Endometrial microvascular endothelial cells (primary cell): Measurements from ENCODE around the gene ZBED1. TPM values are rescaled to one million over a fixed set of nuclear protein-coding genes. Genes with fewer than 3 reads are reported as not detected.
"Not testable (repeated sequence)": the region's sequence is repeated elsewhere in the genome, so short reads cannot be mapped to it uniquely, and the experiment has no call there.

Experiments used
- in situ Hi-C: cut with HindIII; loops from 2 replicates; pipeline ENCODE4 v1.10.0; 2017; ENCODE audit warnings: low sequenced_read_pairs, low pct_unique_long_range_greater_than_20kb; ENCODE audit errors: inconsistent ontology term
- total RNA-seq: library from RNA; depleted of rRNA; stranded (reverse); fragments of >200 nt; gene quantifications from one replicate; pipeline ENCODE4 v1.2.3, GENCODE V29; 2015; ENCODE audit errors: inconsistent ontology term

Gene ZBED1
- total RNA-seq, 1 donor from 2014 or later: 46.9 TPM

DNA sequence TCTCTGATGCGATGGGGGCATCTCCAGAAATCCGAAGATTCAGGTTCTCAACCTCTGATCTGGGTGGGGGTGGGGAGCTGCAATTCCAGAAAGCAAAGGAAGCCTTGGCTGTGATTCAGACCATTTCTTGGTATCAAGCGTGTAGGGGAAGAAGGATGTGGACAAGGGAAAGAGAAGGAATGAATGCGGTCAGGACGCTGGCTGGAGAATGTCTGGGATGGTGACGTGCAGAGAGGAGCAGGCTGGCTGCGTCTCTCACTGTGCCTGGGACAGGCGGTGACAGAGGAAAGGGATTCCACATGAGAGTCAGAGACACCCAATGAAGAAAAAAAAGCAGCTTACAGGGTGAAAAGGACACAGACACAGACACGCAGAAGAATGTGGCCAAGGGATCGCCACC is 37.3 kb downstream of the ZBED1 start:
- in situ Hi-C loops: not testable (repeated sequence)

DNA sequence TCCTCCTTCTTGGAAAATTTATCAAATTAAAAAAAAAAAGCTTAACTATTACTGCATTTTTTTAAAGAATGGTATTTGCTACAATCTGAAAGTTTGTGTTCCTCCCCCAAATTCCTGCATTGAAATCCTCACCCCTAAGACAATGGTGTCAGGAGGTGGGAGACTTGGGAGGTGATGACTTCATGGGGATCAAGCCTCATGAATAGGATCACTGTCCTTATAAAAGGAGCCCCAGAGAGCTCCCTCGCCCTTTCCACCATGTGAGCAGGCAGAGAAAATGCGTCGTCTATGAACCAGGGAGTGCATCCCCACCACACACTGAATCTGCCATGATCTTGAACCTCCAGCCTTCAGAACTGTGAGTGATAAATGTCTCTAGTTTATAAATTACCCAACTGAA is 38.0 kb downstream of the ZBED1 start:
- in situ Hi-C loops: no loop called here

DNA sequence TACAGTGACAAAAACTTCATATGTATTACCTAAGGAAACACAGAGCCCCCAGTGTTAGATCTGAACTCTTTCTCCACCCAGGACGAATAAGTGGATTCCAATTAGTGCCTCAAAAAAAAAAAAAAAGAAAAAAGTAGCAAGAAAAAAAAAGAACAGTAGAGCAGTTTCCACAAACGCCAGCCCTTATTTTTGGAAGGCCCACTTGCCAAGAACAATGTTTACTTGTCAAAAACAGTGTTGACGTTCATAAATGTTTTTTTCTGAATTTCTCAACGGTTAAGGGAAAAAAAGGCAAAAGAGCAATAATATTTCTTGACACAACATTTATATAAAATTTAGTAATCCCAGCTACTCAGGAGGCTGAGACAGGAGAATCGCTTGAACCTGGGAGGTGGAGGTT is 38.7 kb downstream of the ZBED1 start:
- in situ Hi-C loops: no loop called here

DNA sequence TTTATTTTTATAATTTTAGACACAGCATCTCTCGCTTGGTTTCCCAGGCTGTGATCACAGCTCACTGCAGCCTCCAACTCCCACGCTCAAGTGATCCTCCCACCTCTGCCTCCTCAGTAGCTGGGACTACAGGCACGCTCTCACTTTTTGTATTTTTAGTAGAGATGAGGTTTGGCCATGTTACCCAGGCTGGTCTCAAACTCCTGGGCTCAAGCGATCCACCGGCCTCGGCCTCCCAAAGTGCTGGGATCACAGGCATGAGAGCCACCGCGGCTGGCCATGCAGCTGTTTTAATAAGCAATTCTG is 39.1 kb downstream of the ZBED1 start:
- in situ Hi-C loops: no loop called here

DNA sequence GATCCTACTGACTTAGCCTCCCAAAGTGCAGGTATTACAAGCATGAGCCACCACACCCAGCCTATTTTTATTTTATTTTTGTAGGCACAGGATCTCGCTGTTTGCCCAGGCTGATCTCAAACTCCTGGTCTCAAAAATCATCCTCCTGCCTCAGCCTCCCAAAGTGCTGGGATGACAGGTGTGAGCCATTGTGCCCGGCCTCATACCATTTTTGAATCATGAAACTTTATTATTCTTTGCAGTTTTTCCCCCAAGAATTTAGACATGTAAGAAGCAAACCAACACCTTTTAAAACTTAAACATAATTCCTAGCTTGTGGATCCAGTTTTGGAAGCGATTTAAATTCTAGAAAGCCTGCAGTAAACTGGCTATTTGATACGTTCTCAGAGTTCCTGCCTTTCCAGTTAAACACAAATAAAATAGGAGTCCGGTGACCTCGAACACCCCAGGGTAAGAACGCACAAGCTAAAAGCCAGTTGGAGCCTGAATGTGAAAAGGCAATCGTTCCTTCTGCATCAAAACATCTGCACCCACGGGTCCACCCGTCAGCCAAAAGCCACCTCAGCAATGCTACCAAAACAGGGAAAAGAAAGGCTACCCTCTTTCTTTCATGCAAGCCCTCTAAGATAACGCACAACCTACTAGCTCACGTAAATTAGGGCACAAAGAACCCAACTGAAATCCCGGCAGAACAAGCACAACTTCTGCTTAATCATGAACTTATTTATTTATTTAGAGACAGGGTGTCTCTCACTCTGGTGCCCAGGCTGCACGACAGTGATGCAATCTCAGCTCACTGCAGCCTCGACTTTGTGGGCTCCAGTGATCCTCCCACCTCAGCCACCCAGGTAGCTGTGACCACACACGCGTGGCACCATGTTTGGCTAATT is 39.7 kb downstream of the ZBED1 start:
- in situ Hi-C loops: not testable (repeated sequence)

DNA sequence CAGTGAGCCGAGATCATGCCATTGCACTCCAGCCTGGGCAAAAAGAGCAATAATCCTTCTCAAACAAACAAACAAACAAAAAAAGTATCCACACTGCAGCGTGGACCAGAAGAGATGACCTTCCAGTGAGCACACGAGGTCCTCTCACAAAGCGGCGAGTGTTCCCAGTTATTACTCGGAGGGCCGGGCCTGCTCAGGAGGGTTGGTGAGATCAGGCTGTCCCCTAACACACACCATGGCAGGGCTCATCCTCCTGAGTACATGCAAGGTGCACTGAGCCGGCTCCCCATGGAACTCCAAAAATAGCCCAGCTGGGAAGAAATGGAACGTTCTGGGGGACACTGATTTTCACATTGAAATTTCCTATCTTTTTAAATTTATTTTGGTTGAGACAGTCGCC is 40.7 kb downstream of the ZBED1 start:
- in situ Hi-C loops: not testable (repeated sequence)

DNA sequence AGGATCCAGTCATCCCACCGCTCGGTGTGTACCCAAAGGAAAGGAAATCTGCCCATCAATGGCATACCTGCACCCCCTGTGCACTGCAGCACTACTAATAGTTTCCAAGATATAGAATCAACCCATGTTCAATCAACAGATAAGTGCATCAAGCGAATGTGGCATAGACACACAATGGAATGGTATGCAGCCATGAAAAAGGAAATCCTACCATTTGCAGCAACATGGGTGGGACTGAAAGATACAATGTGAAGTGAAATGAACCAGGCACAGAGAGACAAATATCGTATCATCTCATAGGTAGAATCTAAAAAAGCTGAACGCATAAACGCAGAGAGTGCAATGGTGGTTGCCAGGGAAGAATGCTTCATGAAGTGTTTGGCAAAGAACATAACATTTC is 42.5 kb downstream of the ZBED1 start:
- in situ Hi-C loops: no loop called here

DNA sequence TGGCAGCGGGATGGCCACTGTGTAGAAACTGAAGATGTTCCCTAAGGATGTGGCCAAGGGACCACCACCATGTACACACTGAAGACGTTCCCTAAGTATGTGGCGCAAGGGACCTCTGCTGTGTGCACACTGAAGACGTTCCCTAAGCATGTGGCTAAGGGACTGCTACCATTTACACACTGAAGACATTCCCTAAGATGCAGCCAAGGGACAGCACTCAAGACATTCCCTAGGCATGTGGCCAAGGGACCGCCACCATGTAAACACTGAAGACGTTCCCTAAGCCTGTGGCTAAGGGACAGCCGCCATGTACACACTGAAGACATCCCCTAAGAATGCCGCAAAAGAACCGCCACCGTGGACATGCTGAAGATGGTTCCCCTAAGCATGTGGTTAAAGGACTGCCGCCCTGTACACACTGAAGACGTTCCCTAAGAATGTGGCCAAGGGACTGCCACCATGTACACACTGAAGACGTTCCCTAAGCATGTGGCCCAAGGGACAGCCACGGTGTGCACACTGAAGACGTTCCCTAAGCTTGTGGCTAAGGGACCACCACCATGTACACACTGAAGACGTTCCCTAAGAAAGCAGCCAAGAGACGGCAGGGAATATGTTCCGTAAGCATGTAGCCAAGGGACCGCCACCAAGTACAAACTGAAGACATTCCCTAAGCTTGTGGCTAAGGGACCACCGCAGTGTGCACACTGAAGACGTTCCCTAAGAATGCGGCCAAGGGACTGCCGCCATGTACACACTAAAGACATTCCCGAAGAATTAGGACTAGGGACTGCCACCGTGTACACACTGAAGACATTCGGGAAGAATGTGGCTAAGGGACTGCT is 43.3 kb downstream of the ZBED1 start:
- in situ Hi-C loops: no loop called here

DNA sequence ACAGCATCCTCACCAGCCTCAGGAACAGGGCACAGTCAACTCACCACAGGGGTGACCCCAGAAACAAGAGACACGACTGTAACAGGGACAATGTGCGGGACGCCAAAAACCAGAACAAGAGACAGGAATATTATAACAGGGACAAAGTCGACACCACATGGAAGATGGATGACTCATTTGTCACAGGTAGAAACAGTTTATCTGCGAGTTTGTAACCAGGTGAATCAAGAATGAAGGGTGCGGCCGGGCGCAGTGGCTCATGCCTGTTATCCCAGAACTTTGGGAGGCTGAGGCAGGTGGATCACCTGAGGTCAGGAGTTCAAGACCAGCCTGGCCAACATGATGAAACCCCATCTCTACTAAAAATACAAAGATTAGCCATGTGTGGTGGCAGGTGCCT is 44.7 kb downstream of the ZBED1 start:
- in situ Hi-C loops: not testable (repeated sequence)

DNA sequence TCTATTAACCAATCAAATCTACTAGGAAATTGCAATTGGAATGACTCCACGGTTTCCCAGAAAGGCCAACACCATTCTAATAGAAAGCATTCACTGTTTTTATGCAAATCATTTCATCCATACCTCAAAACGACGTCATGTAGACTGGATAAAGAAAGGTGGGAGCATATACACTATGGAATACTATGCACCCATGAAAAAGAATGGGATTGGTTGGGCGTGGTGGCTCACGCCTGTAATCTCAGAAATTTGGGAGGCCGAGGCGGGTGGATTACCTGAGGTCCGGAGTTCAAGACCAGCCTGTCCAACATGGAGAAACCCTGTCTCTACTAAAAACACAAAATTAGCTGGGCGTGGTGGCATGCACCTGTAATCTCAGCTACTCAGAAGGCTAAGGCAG is 46.2 kb downstream of the ZBED1 start:
- in situ Hi-C loops: not testable (repeated sequence)

DNA sequence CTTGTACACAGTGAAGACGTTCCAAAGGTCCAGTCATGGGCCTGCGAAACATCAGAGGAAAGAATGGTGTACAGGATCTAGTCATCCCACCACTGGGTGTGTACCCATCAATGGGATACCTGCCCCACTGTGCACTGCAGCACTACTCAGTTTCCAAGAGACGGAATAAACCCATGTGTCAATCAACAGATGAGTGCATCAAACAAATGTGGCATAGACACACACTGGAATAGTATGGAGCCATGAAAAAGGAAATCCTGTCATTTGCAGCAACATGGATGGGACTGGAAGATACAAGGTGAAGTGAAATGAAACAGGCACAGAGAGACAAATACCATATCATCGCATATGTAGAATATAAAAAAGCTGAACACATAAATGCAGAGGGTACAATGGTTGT is 48.0 kb downstream of the ZBED1 start:
- in situ Hi-C loops: no loop called here

DNA sequence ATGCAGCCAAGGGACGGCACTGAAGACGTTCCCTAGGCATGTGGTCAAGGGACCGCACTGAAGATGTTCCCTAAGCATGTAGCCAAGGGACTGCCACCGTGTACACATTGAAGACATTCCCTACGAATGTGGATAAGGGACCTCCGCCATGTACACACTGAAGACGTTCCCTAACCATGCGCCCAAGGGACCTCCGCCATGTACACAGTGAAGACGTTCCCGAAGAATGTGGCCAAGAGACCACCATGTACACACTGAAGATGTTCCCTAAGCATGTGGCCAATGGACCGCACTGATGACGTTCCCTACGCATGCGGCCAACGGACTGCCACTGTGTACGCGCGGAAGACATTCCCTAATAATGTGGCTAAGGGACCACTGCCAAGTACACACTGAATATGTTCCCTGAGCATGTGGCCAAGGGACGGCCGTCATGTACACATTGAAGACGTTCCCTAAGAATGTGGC is 48.4 kb downstream of the ZBED1 start:
- in situ Hi-C loops: no loop called here

DNA sequence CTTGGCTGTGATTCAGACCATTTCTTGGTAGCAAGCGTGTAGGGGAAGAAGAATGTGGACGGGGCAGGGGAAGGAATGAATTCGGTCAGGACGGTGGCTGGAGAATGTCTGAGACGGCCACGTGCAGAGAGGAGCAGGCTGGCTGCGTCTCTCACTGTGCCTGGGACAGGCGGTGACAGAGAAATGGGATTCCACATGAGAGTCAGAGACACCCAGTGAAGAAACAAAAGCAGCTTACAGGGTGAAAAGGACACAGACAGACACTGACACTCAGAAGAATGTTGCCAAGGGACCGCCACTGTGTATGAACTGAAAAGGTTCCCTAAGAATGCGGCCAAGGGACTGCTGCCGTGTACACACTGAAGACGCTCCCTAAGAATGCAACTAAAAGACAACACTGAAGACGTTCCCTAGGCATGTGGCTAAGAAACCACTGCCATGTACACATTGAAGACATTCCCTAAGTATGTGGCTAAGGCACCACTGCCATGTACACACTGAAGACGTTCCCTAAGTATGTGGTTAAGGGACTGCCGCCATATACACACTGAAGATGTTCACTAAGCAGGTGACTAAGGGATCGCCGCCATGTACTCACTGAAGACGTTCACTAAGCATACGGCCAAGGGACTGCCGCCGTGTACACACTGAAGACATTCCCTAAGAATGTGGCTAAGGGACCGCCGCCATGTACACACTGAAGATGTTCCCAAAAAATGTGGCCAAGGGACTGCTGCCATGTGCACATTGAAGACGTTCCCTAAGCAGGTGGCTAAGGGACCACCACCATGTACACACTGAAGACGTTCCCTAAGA is 49.1 kb downstream of the ZBED1 start:
- in situ Hi-C loops: no loop called here

DNA sequence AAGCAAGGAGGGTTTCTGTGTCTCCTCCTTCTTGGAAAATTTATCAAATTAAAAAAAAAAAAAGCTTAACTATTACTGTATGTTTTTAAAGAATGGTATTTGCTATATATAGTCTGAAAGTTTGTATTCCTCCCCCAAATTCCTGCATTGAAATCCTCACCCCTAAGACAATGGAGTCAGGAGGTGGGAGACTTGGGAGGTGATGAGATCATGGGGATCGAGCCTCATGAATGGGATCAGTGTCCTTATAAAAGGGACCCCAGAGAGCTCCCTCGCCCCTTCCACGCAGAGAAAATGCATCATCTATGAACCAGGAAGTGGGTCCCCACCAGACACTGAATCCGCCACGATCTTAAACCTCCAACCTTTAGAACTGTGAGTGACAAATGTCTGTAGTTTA is 50.1 kb downstream of the ZBED1 start:
- in situ Hi-C loops: no loop called here

DNA sequence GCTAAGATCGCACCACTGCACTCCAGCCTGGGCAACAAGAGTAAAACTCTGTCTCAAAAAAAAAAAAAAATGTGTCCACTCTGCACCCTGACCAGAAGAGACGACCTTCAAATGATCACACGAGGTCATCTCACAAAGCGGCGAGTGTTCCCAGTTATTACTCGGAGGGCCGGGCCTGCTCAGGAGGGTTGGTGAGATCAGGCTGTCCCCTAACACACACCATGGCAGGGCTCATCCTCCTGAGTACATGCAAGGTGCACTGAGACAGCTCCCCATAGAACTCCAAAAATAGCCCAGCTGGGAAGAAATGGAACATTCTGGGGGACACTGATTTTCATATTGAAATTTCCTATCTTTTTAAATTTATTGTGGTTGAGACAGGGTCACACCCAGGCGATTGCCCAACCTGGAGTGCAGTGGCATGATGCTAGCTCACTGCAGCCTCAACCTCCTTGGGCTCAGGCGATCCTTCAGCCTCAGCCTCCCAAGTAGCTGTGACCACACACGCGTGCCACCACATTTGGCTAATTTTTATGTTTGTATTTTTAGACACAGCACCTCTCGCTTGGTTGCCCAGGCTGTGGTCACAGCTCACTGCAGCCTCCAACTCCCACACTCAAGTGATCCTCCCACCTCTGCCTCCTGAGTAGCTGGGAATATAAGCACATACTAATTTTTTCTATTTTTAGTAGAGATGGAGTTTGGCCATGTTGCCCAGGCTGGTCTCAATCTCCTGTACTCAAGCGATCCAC is 51.5 kb downstream of the ZBED1 start:
- in situ Hi-C loops: no loop called here

DNA sequence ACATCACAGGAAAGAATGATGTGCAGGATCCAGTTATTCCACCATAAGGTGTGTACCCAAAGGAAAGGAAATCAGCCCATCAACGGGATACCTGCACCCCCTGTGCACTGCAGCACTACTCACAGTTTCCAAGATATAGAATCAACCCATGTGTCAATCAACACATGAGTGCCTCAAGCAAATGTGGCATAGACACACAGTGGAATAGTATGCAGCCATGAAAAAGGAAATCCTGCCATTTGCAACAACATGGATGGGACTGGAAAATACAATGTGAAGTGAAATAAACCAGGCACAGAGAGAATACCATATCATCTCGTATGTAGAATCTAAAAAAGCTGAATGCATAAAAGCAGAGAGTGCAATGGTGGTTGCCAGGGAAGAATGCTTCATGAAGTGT is 53.3 kb downstream of the ZBED1 start:
- in situ Hi-C loops: no loop called here

DNA sequence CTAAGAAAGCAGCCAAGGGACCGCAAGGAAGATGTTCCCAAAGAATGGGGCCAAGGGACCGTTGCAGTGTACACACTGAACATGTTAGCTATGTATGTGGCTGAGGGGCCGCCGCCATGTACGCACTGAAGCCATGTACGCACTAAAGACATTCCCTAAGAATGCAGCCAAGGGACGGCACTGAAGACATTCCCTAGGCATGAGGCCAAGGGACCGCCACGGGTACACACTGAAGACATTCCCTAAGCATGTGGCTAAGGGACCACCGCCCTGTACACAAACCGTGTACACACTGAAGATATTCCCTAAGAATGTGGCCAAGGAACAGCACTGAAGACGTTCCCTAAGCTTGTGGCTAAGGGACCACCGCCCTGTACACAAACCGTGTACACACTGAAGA is 54.0 kb downstream of the ZBED1 start:
- in situ Hi-C loops: no loop called here

DNA sequence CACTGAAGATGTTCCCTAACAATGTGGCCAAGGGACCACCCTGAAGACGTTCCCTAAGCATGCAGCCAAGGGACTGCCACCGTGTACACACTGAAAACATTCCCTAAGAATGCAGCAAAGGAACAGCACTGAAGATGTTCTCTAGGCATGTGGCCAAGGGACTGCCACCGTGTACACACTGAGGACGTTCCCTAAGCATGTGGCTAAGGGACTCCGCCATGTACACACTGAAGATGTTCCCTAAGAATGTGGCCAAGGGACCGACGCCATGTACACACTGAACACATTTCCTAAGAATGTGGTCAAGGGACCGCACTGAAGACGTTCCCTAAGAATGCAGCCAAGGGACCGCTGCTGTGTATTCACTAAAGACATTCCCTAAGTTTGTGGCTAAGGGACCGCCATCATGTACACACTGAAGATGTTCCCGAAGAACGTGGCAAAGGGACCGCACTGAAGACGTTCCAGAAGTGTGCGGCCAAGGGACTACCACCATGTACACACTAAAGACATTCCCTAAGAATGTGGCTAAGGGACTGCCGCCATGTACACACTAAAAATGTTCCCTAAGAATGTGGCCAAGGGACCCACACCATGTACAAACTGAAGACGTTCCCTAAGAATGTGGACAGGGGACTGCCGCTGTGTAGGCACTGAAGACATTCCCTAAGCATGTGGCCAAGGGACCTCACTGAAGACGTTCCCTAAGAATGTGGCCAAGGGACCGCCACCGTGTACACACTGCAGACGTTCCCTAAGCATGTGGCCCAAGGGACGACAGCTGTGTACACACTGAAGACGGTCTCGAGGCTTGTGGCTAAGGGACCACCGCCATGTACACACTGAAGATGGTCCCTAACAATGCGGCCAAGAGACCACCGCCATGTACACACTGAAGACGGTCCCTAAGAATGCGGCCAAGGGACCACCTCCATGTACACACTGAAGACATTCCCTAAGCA is 54.8 kb downstream of the ZBED1 start:
- in situ Hi-C loops: no loop called here
